ENCODE results near the gene HOXB3. TPM values are rescaled to one million over a fixed set of nuclear protein-coding genes. Genes with fewer than 3 reads are reported as not detected.

Gene HOXB3
- total RNA-seq, 1 donor from 2014 or later = 0.57 TPM

DNA sequence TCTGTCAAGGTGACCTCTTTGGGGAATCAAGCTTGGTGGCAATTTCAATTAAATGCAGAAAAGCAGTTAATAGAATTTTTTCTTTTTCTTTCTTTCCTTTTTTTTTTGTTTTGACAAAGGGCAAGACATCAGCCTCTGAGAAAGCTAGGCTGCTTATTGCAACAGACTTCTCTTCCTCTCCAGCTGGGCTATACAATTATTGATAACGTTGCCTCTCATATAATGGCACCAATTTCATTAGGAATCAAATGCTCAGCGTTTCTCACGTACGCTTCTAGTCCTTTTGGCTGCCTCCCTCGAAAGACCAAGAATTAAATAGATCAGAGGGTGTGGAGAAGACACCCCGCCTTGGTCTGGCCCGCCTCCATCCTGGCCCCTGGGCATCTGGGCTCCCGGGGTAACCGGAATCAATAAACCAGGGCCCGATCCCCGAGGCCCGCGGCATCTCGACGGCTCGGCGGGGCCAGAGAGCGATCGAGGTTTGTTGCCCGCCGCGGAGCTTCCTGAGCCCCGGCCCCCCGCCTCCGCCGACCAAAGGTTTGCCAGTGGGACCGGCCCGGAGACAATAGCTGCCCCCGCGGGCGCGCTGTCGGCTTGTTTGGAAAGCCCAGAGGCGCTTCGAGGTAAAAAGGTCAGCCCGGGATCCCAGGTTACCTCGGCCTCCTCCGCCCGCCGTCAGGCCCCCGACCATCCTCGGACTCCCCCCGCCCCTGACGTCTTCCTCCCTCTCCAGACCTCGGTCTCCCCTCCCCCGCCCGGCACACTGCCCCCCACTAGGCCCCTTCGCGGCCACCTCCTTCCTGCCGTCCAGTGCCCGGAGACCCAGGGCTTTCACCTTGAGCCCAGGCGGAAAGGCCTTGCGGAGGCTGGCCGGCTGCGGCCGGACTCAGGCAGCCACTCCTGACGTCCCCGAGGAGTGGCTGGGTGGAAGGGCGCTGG, 63.2 kb downstream of the HOXB3 start:
- no peaks in the 10 kb centered on the region for H3K9me3 Mint-ChIP-seq (ENCODE audit: low read depth)
- no peaks in the 10 kb centered on the region for H3K4me1 Mint-ChIP-seq (ENCODE audit: low read depth)
- no peak for DNase-seq (ENCODE audit: low spot score)
- H3K27me3 Mint-ChIP-seq (ENCODE audit: low read depth) = peaks cover 82% of the 10 kb centered on the region
- TF ChIP-seq, protein P1, sequence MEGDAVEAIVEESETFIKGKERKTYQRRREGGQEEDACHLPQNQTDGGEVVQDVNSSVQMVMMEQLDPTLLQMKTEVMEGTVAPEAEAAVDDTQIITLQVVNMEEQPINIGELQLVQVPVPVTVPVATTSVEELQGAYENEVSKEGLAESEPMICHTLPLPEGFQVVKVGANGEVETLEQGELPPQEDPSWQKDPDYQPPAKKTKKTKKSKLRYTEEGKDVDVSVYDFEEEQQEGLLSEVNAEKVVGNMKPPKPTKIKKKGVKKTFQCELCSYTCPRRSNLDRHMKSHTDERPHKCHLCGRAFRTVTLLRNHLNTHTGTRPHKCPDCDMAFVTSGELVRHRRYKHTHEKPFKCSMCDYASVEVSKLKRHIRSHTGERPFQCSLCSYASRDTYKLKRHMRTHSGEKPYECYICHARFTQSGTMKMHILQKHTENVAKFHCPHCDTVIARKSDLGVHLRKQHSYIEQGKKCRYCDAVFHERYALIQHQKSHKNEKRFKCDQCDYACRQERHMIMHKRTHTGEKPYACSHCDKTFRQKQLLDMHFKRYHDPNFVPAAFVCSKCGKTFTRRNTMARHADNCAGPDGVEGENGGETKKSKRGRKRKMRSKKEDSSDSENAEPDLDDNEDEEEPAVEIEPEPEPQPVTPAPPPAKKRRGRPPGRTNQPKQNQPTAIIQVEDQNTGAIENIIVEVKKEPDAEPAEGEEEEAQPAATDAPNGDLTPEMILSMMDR (IDR thresholded peaks at IDR 0.05) = no peak
- no peak overlapping the region for H3K27ac Mint-ChIP-seq (ENCODE audit: unreplicated experiment)
- no peaks in the 10 kb centered on the region for H3K36me3 Mint-ChIP-seq (ENCODE audit: low read depth)
- H3K4me3 Mint-ChIP-seq (ENCODE audit: unreplicated experiment) = no peak overlapping the region

DNA sequence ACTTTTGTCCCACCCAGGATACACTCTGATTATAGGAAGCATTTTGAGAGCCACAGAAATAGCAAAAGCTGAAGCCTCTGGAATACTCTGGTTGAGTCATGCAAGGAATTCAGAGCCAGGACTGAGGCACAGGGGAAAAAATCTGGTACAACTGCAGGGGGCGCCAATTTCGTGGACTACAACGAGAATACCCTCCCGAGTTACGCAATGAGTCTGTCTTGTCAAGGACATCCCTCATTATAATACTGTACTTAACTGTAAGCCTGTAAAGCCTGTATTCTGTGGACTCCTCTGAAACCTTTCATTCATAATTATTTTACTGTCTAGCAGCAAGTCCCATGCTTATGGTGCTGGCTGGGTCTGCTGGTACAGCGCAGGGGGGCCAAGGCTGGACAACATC, 67.0 kb downstream of the HOXB3 start:
- Mint-ChIP-seq H3K4me1 (ENCODE audit: low read depth) (no peaks in the 10 kb centered on the region), H3K4me3 (ENCODE audit: unreplicated experiment) (no peak overlapping the region), H3K27me3 (ENCODE audit: low read depth) (peaks cover 69% of the 10 kb centered on the region), H3K27ac (ENCODE audit: unreplicated experiment) (no peak overlapping the region), H3K36me3 (ENCODE audit: low read depth) (no peaks in the 10 kb centered on the region), H3K9me3 (ENCODE audit: low read depth) (no peaks in the 10 kb centered on the region)
- TF ChIP-seq, protein P1 (IDR thresholded peaks at IDR 0.05) = peak; percentile 12
- DNase-seq (ENCODE audit: low spot score) = no peak

DNA sequence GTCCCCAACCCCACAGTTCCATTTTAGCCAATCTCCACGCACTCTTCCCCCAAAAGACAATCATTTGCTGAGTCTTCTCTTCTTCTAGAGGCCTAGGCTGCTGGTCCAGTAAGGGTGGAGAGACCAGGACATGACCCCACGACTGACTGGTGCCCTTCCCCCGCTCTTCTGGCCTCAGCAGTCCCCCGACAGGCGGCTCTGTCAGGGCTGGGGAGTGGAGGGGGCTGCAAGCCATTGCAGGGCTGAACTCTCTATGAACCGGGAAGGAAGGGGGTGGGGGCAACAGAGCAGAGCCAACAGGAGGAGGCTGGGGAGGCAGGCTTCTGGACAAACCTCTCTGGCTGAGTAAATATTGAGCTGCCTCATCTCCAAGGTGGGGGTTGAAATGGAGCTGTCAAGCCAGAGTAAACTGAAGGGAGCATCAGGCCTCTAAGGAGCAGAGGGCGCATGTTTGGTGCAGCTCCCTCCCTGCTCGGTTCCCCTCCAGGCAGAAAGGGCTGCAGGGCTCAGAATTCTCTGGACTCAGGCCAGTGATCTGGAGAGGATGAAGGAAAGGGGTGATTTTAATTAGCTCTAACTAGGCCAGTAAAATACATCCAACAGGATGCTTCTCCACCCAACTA, 67.9 kb downstream of the HOXB3 start:
- Mint-ChIP-seq H3K9me3 (ENCODE audit: low read depth) (no peaks in the 10 kb centered on the region), H3K4me3 (ENCODE audit: unreplicated experiment) (no peak overlapping the region), H3K27me3 (ENCODE audit: low read depth) (peaks cover 72% of the 10 kb centered on the region), H3K27ac (ENCODE audit: unreplicated experiment) (no peak overlapping the region), H3K4me1 (ENCODE audit: low read depth) (no peaks in the 10 kb centered on the region), H3K36me3 (ENCODE audit: low read depth) (no peaks in the 10 kb centered on the region)
- DNase-seq (ENCODE audit: low spot score) = no peak
- TF ChIP-seq, protein P1 (IDR thresholded peaks at IDR 0.05) = no peak

DNA sequence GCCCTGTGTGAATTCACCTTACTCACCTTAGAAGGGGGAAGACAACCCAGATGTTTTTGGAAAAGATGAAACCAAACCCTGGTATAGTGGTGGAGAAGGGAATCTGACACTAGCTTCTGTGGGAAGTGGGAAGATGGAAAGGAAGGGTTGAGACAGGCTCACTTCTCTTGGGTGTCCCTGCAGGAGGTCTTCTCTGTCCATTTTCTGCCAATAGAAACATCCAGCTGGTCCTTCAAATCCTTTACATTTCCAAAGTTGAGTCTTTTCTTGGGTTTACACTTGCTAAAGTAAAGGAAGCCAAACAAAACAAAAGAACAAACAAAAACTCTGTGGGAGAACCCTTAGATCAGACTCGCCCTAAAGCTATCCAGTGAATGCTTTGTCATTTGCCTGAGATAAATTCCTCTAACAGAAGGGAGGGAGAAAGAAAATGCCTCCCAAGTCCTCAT, 69.4 kb downstream of the HOXB3 start:
- Mint-ChIP-seq H3K9me3 (ENCODE audit: low read depth) (no peaks in the 10 kb centered on the region), H3K4me3 (ENCODE audit: unreplicated experiment) (no peak overlapping the region), H3K4me1 (ENCODE audit: low read depth) (no peaks in the 10 kb centered on the region), H3K27ac (ENCODE audit: unreplicated experiment) (no peak overlapping the region), H3K36me3 (ENCODE audit: low read depth) (no peaks in the 10 kb centered on the region), H3K27me3 (ENCODE audit: low read depth) (peaks cover 71% of the 10 kb centered on the region)
- TF ChIP-seq, protein P1 (IDR thresholded peaks at IDR 0.05) = no peak
- DNase-seq (ENCODE audit: low spot score) = no peak

DNA sequence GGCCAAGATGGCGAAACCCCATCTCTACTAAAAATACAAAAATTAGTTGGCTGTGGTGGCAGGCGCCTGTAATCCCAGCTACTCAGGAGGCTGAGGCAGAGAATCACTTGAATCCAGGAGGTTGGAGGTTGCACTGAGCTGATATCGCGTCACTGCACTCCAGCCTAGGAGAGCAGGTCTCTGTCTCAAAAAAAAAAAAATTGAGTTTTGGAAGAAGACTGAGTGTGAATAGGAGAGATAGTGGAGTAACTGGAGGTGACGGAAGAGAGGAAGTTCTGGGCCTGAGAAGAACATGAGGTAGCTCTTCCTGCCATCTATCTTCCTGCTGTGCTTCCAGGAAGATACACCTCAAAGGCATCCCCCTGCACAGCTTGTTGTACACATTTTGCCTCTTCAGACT, 70.6 kb downstream of the HOXB3 start:
- H3K4me1 Mint-ChIP-seq (ENCODE audit: low read depth) = no peaks in the 10 kb centered on the region
- DNase-seq (ENCODE audit: low spot score) = no peak
- no peak overlapping the region for H3K4me3 Mint-ChIP-seq (ENCODE audit: unreplicated experiment)
- no peaks in the 10 kb centered on the region for H3K36me3 Mint-ChIP-seq (ENCODE audit: low read depth)
- H3K27ac Mint-ChIP-seq (ENCODE audit: unreplicated experiment) = no peak overlapping the region
- peaks cover 73% of the 10 kb centered on the region for H3K27me3 Mint-ChIP-seq (ENCODE audit: low read depth)
- TF ChIP-seq, protein P1 (IDR thresholded peaks at IDR 0.05) = no peak
- H3K9me3 Mint-ChIP-seq (ENCODE audit: low read depth) = no peaks in the 10 kb centered on the region
